Hepatocyte (in vitro differentiated cells): ENCODE measurements around the gene FAM120A. TPM values are rescaled to one million over a fixed set of nuclear protein-coding genes. Genes with fewer than 3 reads are reported as not detected.

Experiments
- DNase-seq: peaks from one replicate; pipeline ENCODE4 v3.0.0-alpha.2; 2016; ENCODE audit warnings: low spot score
- H2AFZ ChIP-seq: fragments of 200-600 bp; sonication (generic); 2 replicates; pipeline ENCODE4 v1.6.0; 2016; ENCODE audit warnings: antibody characterized with exemption, mild to moderate bottlenecking
- H3K27ac ChIP-seq: fragments of 200-600 bp; sonication (generic); 2 replicates; pipeline ENCODE4 v1.5.1; 2016; ENCODE audit warnings: mild to moderate bottlenecking
- H3K27me3 ChIP-seq: fragments of 200-600 bp; sonication (generic); 2 replicates; pipeline ENCODE4 v1.6.1; 2016
- H3K36me3 ChIP-seq: fragments of 200-600 bp; sonication (generic); replicated peaks from 2 replicates; pipeline ENCODE4 v1.5.1; 2016; ENCODE audit warnings: low read depth; ENCODE audit not compliant: insufficient read depth
- H3K4me1 ChIP-seq: fragments of 200-600 bp; sonication (generic); 2 replicates; pipeline ENCODE4 v1.5.1; 2016; ENCODE audit warnings: mild to moderate bottlenecking, moderate library complexity; ENCODE audit not compliant: insufficient read depth
- H3K4me2 ChIP-seq: fragments of 200-600 bp; sonication (generic); 2 replicates; pipeline ENCODE4 v1.6.0; 2016
- H3K4me3 ChIP-seq: fragments of 200-600 bp; sonication (generic); 2 replicates; pipeline ENCODE4 v1.5.1; 2016; ENCODE audit warnings: mild to moderate bottlenecking
- H3K79me2 ChIP-seq: fragments of 200-600 bp; sonication (generic); 2 replicates; pipeline ENCODE4 v1.6.0; 2017; ENCODE audit warnings: mild to moderate bottlenecking
- H3K9me2 ChIP-seq: fragments of 200-600 bp; sonication (generic); replicated peaks from 2 replicates; pipeline ENCODE4 v1.6.0; 2017; ENCODE audit warnings: mild to moderate bottlenecking; ENCODE audit not compliant: insufficient read depth
- H3K9me3 ChIP-seq: fragments of 200-600 bp; sonication (generic); 2 replicates; pipeline ENCODE4 v1.5.1; 2016; ENCODE audit warnings: low read depth, mild to moderate bottlenecking
- H4K20me1 ChIP-seq: fragments of 200-600 bp; sonication (generic); 2 replicates; pipeline ENCODE4 v1.6.0; 2016; ENCODE audit warnings: mild to moderate bottlenecking; ENCODE audit not compliant: insufficient read depth, poor library complexity, severe bottlenecking
- EZH2 ChIP-seq: fragments of 200-600 bp; sonication (generic); IDR thresholded peaks from 2 replicates; pipeline ENCODE4 v1.6.1; 2016; ENCODE audit warnings: antibody characterized with exemption, mild to moderate bottlenecking, borderline replicate concordance
- EZH2phosphoT487 ChIP-seq: fragments of 200-600 bp; sonication (generic); IDR thresholded peaks from one replicate; pipeline ENCODE4 v1.6.1; 2018; ENCODE audit warnings: antibody characterized with exemption, mild to moderate bottlenecking, low read depth, moderate library complexity; ENCODE audit not compliant: unreplicated experiment, severe bottlenecking
- WGBS: methylation state at CpG from one replicate; pipeline ENCODE4 v1.1.6; 2016; ENCODE audit warnings: low lambda C conversion rate; ENCODE audit errors: missing lambda C conversion rate; 5-methylcytosine and 5-hydroxymethylcytosine counted together
- polyA plus RNA-seq: library from polyadenylated mRNA; unstranded; fragments of >200 nt; fragmentation: Nextera tagmentation; extraction: Ambion mirVana; gene quantifications from 2 replicates; pipeline ENCODE4 v1.2.1, GENCODE V29; 2016
- total RNA-seq: library from RNA; depleted of rRNA; stranded (reverse); fragments of >200 nt; gene quantifications from 2 replicates; pipeline ENCODE4 v1.2.3, GENCODE V29; 2014
- TF ChIP-seq, protein P1 (sequence below): fragments of 200-600 bp; sonication (generic); IDR thresholded peaks from 2 replicates; pipeline ENCODE4 v1.5.1; 2016; ENCODE audit warnings: antibody characterized with exemption, mild to moderate bottlenecking; ENCODE audit not compliant: poor library complexity

The FAM120A gene
- total and polyA plus RNA-seq, 2 experiments from 2014 or later: 16.0 to 49.3 TPM

DNA sequence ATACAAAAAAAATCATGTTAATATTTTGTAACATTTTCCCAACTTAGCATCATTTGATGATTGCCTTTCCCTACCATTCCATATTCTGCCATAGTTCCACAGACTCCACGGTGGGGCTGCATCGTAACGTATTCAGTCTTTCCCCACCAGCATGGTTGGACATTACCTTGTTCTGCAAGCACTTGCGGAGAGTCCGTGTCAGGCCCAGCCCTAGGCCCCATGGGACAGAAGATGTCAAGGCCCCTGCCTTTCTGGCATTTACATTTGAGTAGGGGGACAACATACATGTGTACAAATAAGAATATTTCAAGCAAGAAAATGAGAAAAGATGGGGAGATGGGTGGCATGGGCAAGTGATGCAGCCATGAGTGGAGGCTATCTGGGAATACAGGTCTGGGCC, 116.7 kb downstream of the FAM120A start:
- Histone ChIP-seq H3K9me2 (no peaks in the 10 kb centered on the region), H3K27me3 (no peaks in the 10 kb centered on the region), H2AFZ (no peak overlapping the region), H3K4me1 (peaks cover 11% of the 10 kb centered on the region), H3K79me2 (no peaks in the 10 kb centered on the region), H3K36me3 (no peaks in the 10 kb centered on the region), H3K4me2 (no peak overlapping the region), H3K27ac (no peak overlapping the region), H3K9me3 (no peaks in the 10 kb centered on the region), H3K4me3 (no peak overlapping the region), H4K20me1 (no peaks in the 10 kb centered on the region)
- no peak for DNase-seq
- TF ChIP-seq, protein P1, sequence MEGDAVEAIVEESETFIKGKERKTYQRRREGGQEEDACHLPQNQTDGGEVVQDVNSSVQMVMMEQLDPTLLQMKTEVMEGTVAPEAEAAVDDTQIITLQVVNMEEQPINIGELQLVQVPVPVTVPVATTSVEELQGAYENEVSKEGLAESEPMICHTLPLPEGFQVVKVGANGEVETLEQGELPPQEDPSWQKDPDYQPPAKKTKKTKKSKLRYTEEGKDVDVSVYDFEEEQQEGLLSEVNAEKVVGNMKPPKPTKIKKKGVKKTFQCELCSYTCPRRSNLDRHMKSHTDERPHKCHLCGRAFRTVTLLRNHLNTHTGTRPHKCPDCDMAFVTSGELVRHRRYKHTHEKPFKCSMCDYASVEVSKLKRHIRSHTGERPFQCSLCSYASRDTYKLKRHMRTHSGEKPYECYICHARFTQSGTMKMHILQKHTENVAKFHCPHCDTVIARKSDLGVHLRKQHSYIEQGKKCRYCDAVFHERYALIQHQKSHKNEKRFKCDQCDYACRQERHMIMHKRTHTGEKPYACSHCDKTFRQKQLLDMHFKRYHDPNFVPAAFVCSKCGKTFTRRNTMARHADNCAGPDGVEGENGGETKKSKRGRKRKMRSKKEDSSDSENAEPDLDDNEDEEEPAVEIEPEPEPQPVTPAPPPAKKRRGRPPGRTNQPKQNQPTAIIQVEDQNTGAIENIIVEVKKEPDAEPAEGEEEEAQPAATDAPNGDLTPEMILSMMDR: no peak
- no peak for TF ChIP-seq EZH2
- no peak for TF ChIP-seq EZH2phosphoT487
- 94% methylated on average over 5 of the region's 5 CpGs for WGBS

DNA sequence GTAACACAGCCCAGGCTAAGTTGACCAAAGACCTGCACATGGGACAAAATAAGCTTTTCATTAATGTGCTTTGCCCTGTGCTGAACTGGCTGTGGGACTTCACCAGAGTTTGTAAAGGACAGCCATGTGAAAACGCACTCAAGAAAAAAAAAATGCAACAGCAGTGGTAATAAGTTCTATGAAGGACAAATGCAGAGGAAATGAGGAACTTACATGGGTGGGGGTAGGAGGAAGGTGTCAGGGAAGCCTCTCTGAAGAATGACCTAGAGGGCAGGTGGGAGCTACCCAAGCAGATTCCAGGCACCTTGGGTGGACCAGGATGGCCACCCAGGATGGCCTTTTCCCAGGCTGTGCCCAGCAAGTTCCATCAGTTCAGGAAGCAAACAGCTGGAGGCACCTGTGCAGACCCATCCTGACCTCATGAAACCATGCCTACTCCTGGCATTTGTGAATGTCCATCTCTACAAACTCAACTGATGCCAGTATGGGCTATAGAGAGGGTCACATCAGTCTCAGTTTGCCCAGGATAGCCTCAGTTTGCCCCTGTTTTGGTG, 118.2 kb downstream of the FAM120A start:
- H3K79me2 ChIP-seq: peaks cover 8% of the 10 kb centered on the region
- no peak overlapping the region for H2AFZ ChIP-seq
- H3K36me3 ChIP-seq: no peaks in the 10 kb centered on the region
- peaks cover 11% of the 10 kb centered on the region for H3K4me1 ChIP-seq
- H3K9me3 ChIP-seq: no peaks in the 10 kb centered on the region
- no peaks in the 10 kb centered on the region for H3K27me3 ChIP-seq
- no peaks in the 10 kb centered on the region for H4K20me1 ChIP-seq
- no peak overlapping the region for H3K27ac ChIP-seq
- H3K4me3 ChIP-seq: no peak overlapping the region
- no peak overlapping the region for H3K4me2 ChIP-seq
- WGBS: 96% methylated on average over 1 of the region's 1 CpG
- DNase-seq: no peak
- no peaks in the 10 kb centered on the region for H3K9me2 ChIP-seq
- no peak for TF ChIP-seq EZH2phosphoT487
- no peak for TF ChIP-seq EZH2
- TF ChIP-seq, protein P1: no peak

DNA sequence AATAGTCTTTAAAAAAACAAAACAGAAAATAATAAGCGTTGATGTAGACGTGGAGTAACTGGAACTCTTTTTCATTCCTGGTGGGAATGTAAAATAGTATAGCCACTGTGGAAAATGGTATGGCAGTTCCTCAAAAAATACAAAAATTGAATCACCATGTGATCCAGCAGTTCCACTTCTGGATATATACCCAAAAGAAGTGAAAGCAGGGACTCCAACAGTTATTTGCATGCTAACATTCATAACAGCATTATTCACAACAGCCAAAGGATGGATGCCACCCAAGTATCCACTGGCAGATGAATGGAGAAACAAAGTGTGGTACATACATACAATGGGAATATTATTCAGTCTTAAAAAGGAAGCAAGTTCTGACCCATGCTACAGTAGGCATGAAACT, 120.7 kb downstream of the FAM120A start:
- no peaks in the 10 kb centered on the region for H4K20me1 ChIP-seq
- WGBS: 98% methylated on average over 2 of the region's 2 CpGs
- H3K9me2 ChIP-seq: no peaks in the 10 kb centered on the region
- no peak overlapping the region for H3K4me2 ChIP-seq
- peaks cover 13% of the 10 kb centered on the region for H3K4me1 ChIP-seq
- no peak overlapping the region for H2AFZ ChIP-seq
- H3K36me3 ChIP-seq: no peaks in the 10 kb centered on the region
- no peak for DNase-seq
- H3K27me3 ChIP-seq: no peaks in the 10 kb centered on the region
- H3K9me3 ChIP-seq: no peaks in the 10 kb centered on the region
- no peak overlapping the region for H3K4me3 ChIP-seq
- TF ChIP-seq, protein P1: no peak
- TF ChIP-seq EZH2phosphoT487 (no peak), EZH2 (no peak)
- H3K79me2 ChIP-seq: peaks cover 25% of the 10 kb centered on the region
- H3K27ac ChIP-seq: no peak overlapping the region
